ENCODE data around the gene PRSS56.

DNA sequence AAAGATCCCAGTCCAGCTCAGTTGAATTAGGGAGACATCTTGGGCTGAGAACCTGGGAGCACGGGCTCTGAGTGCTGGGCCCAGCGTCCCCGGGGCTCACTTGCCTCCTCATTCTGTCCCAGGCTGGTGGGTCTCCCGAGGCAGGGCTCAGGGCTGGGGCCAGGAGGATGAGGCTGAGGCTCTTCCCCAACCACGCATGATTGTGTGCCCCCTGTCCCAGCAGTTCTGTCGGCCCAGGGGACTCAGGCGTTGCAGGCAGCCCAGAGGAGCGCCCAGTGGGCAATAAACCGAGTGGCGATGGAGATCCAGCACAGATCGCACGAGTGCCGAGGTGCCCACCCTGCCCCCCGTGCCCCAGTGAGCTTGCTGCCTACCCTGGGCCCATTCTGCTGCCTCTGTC is 910 bp downstream of the PRSS56 start:
- TF ChIP-seq, protein P1, sequence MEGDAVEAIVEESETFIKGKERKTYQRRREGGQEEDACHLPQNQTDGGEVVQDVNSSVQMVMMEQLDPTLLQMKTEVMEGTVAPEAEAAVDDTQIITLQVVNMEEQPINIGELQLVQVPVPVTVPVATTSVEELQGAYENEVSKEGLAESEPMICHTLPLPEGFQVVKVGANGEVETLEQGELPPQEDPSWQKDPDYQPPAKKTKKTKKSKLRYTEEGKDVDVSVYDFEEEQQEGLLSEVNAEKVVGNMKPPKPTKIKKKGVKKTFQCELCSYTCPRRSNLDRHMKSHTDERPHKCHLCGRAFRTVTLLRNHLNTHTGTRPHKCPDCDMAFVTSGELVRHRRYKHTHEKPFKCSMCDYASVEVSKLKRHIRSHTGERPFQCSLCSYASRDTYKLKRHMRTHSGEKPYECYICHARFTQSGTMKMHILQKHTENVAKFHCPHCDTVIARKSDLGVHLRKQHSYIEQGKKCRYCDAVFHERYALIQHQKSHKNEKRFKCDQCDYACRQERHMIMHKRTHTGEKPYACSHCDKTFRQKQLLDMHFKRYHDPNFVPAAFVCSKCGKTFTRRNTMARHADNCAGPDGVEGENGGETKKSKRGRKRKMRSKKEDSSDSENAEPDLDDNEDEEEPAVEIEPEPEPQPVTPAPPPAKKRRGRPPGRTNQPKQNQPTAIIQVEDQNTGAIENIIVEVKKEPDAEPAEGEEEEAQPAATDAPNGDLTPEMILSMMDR (optimal IDR thresholded peaks at IDR 0.05 in 1 of 3, IDR thresholded peaks at IDR 0.05 in 1 of 3, conservative IDR thresholded peaks at IDR 0.05 in 1 of 3; ENCODE audit: extremely low read depth in 1 of 3, insufficient read depth in 2 of 3, low read length in 3 of 3), result no peak
- no peak for TF ChIP-seq EZH2 (IDR thresholded peaks at IDR 0.05; ENCODE audit: low read length)
